SK-N-SH (cell line): ENCODE measurements around the gene ZCCHC14. TPM values are rescaled to one million over a fixed set of nuclear protein-coding genes. Genes with fewer than 3 reads are reported as not detected.
A peak's percentile ranks its signal among the peaks of the same experiment; 100 is the strongest.

ENCODE experiments used
- CTCF ChIA-PET: fragments of 300-600, 350-600 bp; formaldehyde crosslinking; extraction: SDS; loops from one replicate; lab custom pipeline; 2021; lab: Yijun Ruan, JAX
- POLR2A ChIA-PET: fragments of 350-600 bp; sonication (Branson Sonifier 250); formaldehyde crosslinking; extraction: SDS; loops from one replicate; lab custom pipeline; 2020; ENCODE audit warnings: antibody characterized with exemption, inconsistent platforms; lab: Yijun Ruan, JAX
- DNase-seq: peaks from one replicate; pipeline ENCODE4 v3.0.0; 2012
- H2AFZ ChIP-seq: fragments of 200-600 bp; sonication (generic); 2 replicates; pipeline ENCODE4 v1.8.1; 2016; ENCODE audit warnings: antibody characterized with exemption, mild to moderate bottlenecking, low read depth
- H3F3A ChIP-seq: fragments of 200-600 bp; sonication (generic); replicated peaks from 2 replicates; pipeline ENCODE3; 2016; ENCODE audit warnings: antibody characterized with exemption, mild to moderate bottlenecking; ENCODE audit not compliant: insufficient read depth
- H3K27ac ChIP-seq, 2 experiments: fragments of 200-500 bp in 1 of 2; fragments of 200-600 bp in 1 of 2; sonication (Bioruptor generic) in 1 of 2; sonication (generic), shearing (Covaris generic) in 1 of 2; 2 replicates each; pipeline versions ENCODE4 v1.5.1 to v1.6.1; 2014 to 2016; ENCODE audit warnings: low read depth in 2 of 2, inconsistent platforms in 1 of 2, low read length in 1 of 2, mild to moderate bottlenecking in 1 of 2, mixed read lengths in 1 of 2
- H3K27me3 ChIP-seq: fragments of 200-600 bp; sonication (generic), shearing (Covaris generic); 2 replicates; pipeline ENCODE4 v1.6.1; 2016; ENCODE audit warnings: mixed run types; ENCODE audit not compliant: insufficient read depth
- H3K36me3 ChIP-seq, 2 experiments: fragments of 200-500 bp in 1 of 2; fragments of 200-600 bp in 1 of 2; sonication (Bioruptor generic) in 1 of 2; sonication (generic) in 1 of 2; replicated peaks in 1 of 2; 2 replicates each; pipeline versions ENCODE3 to v1.5.1; 2014 to 2016; ENCODE audit warnings: low read length in 1 of 2, mild to moderate bottlenecking in 1 of 2; ENCODE audit not compliant: insufficient read depth in 2 of 2, control insufficient read depth in 1 of 2
- H3K4me1 ChIP-seq, 2 experiments: fragments of 200-500 bp in 1 of 2; fragments of 200-600 bp in 1 of 2; sonication (Bioruptor generic) in 1 of 2; sonication (generic), shearing (Covaris generic) in 1 of 2; 2 replicates each; pipeline versions ENCODE4 v1.5.1 to v1.6.1; 2014 to 2016; ENCODE audit warnings: low read depth in 1 of 2, low read length in 1 of 2, mixed run types in 1 of 2; ENCODE audit not compliant: insufficient read depth in 2 of 2, control insufficient read depth in 1 of 2
- H3K4me2 ChIP-seq: fragments of 200-600 bp; sonication (generic), shearing (Covaris generic); 2 replicates; pipeline ENCODE4 v1.6.1; 2017; ENCODE audit warnings: mixed run types
- H3K4me3 ChIP-seq, 2 experiments: fragments of 200-500 bp in 1 of 2; fragments of 200-600 bp in 1 of 2; sonication (Bioruptor generic) in 1 of 2; sonication (generic), shearing (Covaris generic) in 1 of 2; 2 replicates each; pipeline versions ENCODE4 v1.5.1 to v1.8.1; 2014 to 2016; ENCODE audit warnings: low read depth in 2 of 2, inconsistent platforms in 1 of 2, low read length in 1 of 2, mild to moderate bottlenecking in 1 of 2, mixed read lengths in 1 of 2, moderate library complexity in 1 of 2
- H3K79me2 ChIP-seq: fragments of 200-600 bp; sonication (generic); 2 replicates; pipeline ENCODE4 v1.8.1; 2017; ENCODE audit warnings: mild to moderate bottlenecking; ENCODE audit not compliant: insufficient read depth
- H3K9ac ChIP-seq: fragments of 200-600 bp; sonication (generic); 2 replicates; pipeline ENCODE4 v1.6.1; 2017; ENCODE audit warnings: mixed run types
- H3K9me2 ChIP-seq: fragments of 200-600 bp; sonication (generic); 2 replicates; pipeline ENCODE4 v1.6.1; 2017; ENCODE audit warnings: mixed run types
- H3K9me3 ChIP-seq: fragments of 200-600 bp; sonication (generic); 2 replicates; pipeline ENCODE4 v1.6.1; 2017; ENCODE audit warnings: mixed run types, mild to moderate bottlenecking, moderate library complexity
- H4K20me1 ChIP-seq: fragments of 200-600 bp; sonication (generic); 2 replicates; pipeline ENCODE4 v1.6.1; 2017; ENCODE audit warnings: mild to moderate bottlenecking, mixed run types; ENCODE audit not compliant: insufficient read depth
- CHD2 ChIP-seq: fragments of 150-350 bp; IDR thresholded peaks from 2 replicates; pipeline ENCODE4 v1.6.1; 2018; ENCODE audit warnings: low read length; ENCODE audit not compliant: partially characterized antibody
- CTCF ChIP-seq: fragments of 200-600 bp; sonication (generic); IDR thresholded peaks from 2 replicates; pipeline ENCODE4 v1.6.1; 2017; ENCODE audit warnings: antibody characterized with exemption, mild to moderate bottlenecking, moderate library complexity
- ELF1 ChIP-seq: IDR thresholded peaks from 2 replicates; pipeline ENCODE4 v1.4.0; 2012
- EP300 ChIP-seq, 2 experiments: IDR thresholded peaks; 2 replicates each; pipeline versions ENCODE4 v1.4.0 to v1.6.1; 2012; ENCODE audit warnings: borderline replicate concordance in 1 of 2, low read depth in 1 of 2, low read length in 1 of 2
- JUND ChIP-seq: IDR thresholded peaks from 2 replicates; pipeline ENCODE4 v1.4.0; 2012
- MXI1 ChIP-seq: IDR thresholded peaks from 2 replicates; pipeline ENCODE4 v1.6.1; 2012; ENCODE audit warnings: mild to moderate bottlenecking, low read depth, low read length, improper control_type of control experiment
- RAD21 ChIP-seq: IDR thresholded peaks from 2 replicates; pipeline ENCODE4 v1.6.1; 2012; ENCODE audit warnings: mild to moderate bottlenecking, low read length
- RCOR1 ChIP-seq: fragments of 150-350 bp; IDR thresholded peaks from 2 replicates; pipeline ENCODE4 v1.6.1; 2017; ENCODE audit warnings: antibody characterized with exemption, low read length
- RFX5 ChIP-seq: IDR thresholded peaks from 2 replicates; pipeline ENCODE4 v1.6.1; 2012; ENCODE audit warnings: mild to moderate bottlenecking, improper control_type of control experiment, low read length
- RXRA ChIP-seq: IDR thresholded peaks from 2 replicates; pipeline ENCODE4 v1.4.0; 2012; ENCODE audit warnings: low read depth, mild to moderate bottlenecking, borderline replicate concordance
- TEAD4 ChIP-seq: IDR thresholded peaks from 2 replicates; pipeline ENCODE4 v1.4.0; 2012; ENCODE audit warnings: mild to moderate bottlenecking, borderline replicate concordance; ENCODE audit not compliant: insufficient read depth
- USF1 ChIP-seq: IDR thresholded peaks from 2 replicates; pipeline ENCODE4 v1.4.0; 2012; ENCODE audit warnings: low read depth, borderline replicate concordance
- YY1 ChIP-seq: IDR thresholded peaks from 2 replicates; pipeline ENCODE4 v1.4.0; 2012; ENCODE audit warnings: low read depth, mild to moderate bottlenecking
- ZBTB33 ChIP-seq: IDR thresholded peaks from 2 replicates; pipeline ENCODE4 v1.4.0; 2012; ENCODE audit warnings: low read depth, borderline replicate concordance
- WGBS: methylation state at CpG from one replicate; pipeline ENCODE4 v1.1.6; 2017; ENCODE audit warnings: low lambda C conversion rate; 5-methylcytosine and 5-hydroxymethylcytosine counted together
- polyA plus RNA-seq, 3 experiments: library from polyadenylated mRNA; depleted of rRNA; stranded (reverse); fragments of >200 nt; gene quantifications; 2 replicates each; pipeline ENCODE4 v1.2.3, GENCODE V29; 2012
- TF ChIP-seq, protein P1 (sequence below): IDR thresholded peaks from 2 replicates; pipeline ENCODE4 v1.6.1; 2012; ENCODE audit warnings: mild to moderate bottlenecking, low read depth, low read length, moderate library complexity
- TF ChIP-seq, protein P2 (sequence below): IDR thresholded peaks from 2 replicates; pipeline ENCODE4 v1.4.0; 2012; ENCODE audit warnings: low read depth

The ZCCHC14 gene
- polyA plus RNA-seq, 1 of the 3 experiments (the other 2 are of a cell fraction) = 5.7 TPM

DNA sequence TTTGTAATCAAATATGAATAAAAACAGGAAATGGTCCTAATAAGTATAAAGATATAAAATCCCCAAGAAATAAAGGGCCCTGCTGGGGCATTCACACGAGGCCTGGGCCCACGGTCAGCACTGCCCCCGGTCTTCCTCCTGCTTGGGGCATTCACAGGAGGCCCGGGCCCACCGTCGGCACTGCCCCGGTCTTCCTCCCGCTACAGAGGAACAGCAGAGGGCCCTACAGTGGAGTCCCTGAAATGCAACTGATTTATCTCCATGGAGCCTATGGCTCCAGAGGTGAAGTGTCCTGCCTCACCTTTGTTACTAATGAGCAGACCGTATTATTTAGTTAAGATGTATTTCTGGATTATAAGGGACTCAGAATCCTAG lies 54.2 kb downstream of the ZCCHC14 start (continued):
- no peak for TF ChIP-seq EP300 (IDR thresholded peaks at IDR 0.05; ENCODE audit: borderline replicate concordance in 1 of 2, low read depth in 1 of 2, low read length in 1 of 2)
- no peak for TF ChIP-seq ELF1
- TF ChIP-seq RXRA = no peak
- no peak for TF ChIP-seq ZBTB33
- TF ChIP-seq CTCF = no peak
- no peak for TF ChIP-seq TEAD4

- H4K20me1 ChIP-seq = peaks cover 31% of the 10 kb centered on the region
- no peak overlapping the region for H3K4me3 ChIP-seq
- H3K9ac ChIP-seq = no peak overlapping the region
- no peak overlapping the region for H3K27ac ChIP-seq
- DNase-seq = peak; percentile 61
- ChIA-PET CTCF (interaction anchor here (0.6 to 3.4 kb wide), 12 partner anchors 11 to 140 kb away, joined by 3 to 11 read pairs (median 4); no protein-coding TSS in a partner anchor), POLR2A (interaction anchor here (0.6 kb wide), 1 partner anchor 8 kb away, joined by 3 read pairs; no protein-coding TSS in a partner anchor)
- peaks cover 80% of the 10 kb centered on the region for H3K79me2 ChIP-seq
- WGBS = 93% methylated on average over 11 of the region's 17 CpGs
- H3F3A ChIP-seq = peaks cover 24% of the 10 kb centered on the region
- H2AFZ ChIP-seq = no peak overlapping the region
- no peaks in the 10 kb centered on the region for H3K9me3 ChIP-seq
- H3K36me3 ChIP-seq = no peaks in the 10 kb centered on the region
- H3K27me3 ChIP-seq = no peaks in the 10 kb centered on the region
- TF ChIP-seq MXI1 (peak; percentile 64; the same call in 1 of the 2 replicates), CHD2 (no peak), TEAD4 (no peak), RCOR1 (no peak), JUND (no peak), YY1 (no peak), RAD21 (peak; percentile 45), ELF1 (no peak), RFX5 (no peak), USF1 (no peak)
- TF ChIP-seq, protein P1, sequence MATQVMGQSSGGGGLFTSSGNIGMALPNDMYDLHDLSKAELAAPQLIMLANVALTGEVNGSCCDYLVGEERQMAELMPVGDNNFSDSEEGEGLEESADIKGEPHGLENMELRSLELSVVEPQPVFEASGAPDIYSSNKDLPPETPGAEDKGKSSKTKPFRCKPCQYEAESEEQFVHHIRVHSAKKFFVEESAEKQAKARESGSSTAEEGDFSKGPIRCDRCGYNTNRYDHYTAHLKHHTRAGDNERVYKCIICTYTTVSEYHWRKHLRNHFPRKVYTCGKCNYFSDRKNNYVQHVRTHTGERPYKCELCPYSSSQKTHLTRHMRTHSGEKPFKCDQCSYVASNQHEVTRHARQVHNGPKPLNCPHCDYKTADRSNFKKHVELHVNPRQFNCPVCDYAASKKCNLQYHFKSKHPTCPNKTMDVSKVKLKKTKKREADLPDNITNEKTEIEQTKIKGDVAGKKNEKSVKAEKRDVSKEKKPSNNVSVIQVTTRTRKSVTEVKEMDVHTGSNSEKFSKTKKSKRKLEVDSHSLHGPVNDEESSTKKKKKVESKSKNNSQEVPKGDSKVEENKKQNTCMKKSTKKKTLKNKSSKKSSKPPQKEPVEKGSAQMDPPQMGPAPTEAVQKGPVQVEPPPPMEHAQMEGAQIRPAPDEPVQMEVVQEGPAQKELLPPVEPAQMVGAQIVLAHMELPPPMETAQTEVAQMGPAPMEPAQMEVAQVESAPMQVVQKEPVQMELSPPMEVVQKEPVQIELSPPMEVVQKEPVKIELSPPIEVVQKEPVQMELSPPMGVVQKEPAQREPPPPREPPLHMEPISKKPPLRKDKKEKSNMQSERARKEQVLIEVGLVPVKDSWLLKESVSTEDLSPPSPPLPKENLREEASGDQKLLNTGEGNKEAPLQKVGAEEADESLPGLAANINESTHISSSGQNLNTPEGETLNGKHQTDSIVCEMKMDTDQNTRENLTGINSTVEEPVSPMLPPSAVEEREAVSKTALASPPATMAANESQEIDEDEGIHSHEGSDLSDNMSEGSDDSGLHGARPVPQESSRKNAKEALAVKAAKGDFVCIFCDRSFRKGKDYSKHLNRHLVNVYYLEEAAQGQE = no peak
- TF ChIP-seq, protein P2, sequence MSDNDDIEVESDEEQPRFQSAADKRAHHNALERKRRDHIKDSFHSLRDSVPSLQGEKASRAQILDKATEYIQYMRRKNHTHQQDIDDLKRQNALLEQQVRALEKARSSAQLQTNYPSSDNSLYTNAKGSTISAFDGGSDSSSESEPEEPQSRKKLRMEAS = no peak
- H3K4me2 ChIP-seq = no peak overlapping the region
- peaks cover 19 to 26% of the 10 kb centered on the region in 2 experiments for H3K4me1 ChIP-seq
- H3K9me2 ChIP-seq = no peaks in the 10 kb centered on the region
These were observed 54.8 kb downstream of the ZCCHC14 start for GRCh38 chr16:87437911-87438610.
